ENCODE data around the gene RBM41. TPM values are rescaled to one million over a fixed set of nuclear protein-coding genes. Genes with fewer than 3 reads are reported as not detected.
"Not testable (repeated sequence)": the region's sequence is repeated elsewhere in the genome, so short reads cannot be mapped to it uniquely, and the experiment has no call there.

RBM41 gene
- polyA plus RNA-seq, result 10 to 100 TPM in 1 of 4 donors, 1 to 10 TPM in 3; 6.5 to 19.0 (median 8.3) TPM
- long read RNA-seq, donor 1, partial matches to known transcripts, result 0 of 1 reads
- long read RNA-seq, donor 1, other reads (novel, unspliced or antisense), result 0 of 1 reads
- long read RNA-seq, donor 2, partial matches to known transcripts, result 0 of 1 reads
- long read RNA-seq, donor 2, other reads (novel, unspliced or antisense), result 0 of 1 reads
- long read RNA-seq, donor 3, partial matches to known transcripts, result 0 of 1 reads
- long read RNA-seq, donor 3, other reads (novel, unspliced or antisense), result 0 of 1 reads
- long read RNA-seq, donor 4, result 0 reads
- long read RNA-seq, donor 5, result 0 reads
- long read RNA-seq, donor 6, partial matches to known transcripts, result 0 of 2 reads
- long read RNA-seq, donor 6, other reads (novel, unspliced or antisense), result 0 of 2 reads
- long read RNA-seq, donor 7, partial matches to known transcripts, result 7 of 7 reads
- long read RNA-seq, donor 7, other reads (novel, unspliced or antisense), result 0 of 7 reads
- long read RNA-seq, donor 8, result 0 reads
- long read RNA-seq, donor 9, result 0 reads
- long read RNA-seq, donor 10, result 0 reads

DNA sequence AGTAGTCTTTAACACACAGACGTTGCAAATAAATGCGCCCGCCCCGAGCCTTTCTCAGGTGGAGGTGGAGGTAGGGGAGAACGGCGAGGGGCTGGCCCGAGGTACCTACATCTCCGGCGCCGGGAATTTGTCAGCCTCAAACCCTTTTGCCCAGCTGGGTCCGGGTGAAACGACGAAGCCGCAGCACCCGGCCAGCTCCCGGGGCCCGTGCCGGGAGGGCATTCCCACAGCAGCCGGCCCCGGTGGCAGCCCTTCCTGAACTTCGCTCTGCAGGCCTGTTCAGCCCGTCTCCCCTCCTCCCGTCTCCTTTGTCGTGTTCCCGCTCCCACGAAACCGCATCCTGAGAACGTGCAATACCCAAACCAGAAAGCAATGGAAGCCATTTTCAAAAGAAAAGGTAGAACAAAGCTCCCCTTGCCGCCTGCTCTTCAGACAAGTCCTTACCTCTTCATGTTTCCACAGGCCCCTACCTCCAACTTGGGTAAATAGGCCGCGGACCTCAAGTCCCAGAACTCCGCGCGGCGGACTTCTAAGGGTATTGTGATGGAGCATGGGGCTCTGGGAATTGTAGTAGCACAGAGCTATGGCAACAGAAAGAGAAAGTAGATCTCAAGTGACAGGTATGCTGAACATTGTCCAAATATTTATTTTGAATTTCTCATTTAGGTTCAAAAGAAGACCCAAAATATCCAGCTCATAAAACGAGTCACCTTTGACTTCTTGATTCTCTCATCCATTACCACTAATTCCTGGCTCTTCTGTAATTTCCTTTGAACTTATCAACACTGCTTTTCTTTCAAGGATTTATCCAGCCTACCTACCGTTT, at the start of gene RBM41:
TSS of gene RBM41 (minus strand) at position 501 of the 826 bp plus-strand sequence. CDS start at position 452, 49 bp downstream.
- Histone ChIP-seq H3K4me3 (ENCODE audit: low read depth in 1 of 3, low read length in 3 of 3) (peak within 1 kb of the TSS; percentile 46 to 84 (median 61)), H3K27me3 (ENCODE audit: control insufficient read depth in 3 of 3, insufficient read depth in 3 of 3, low read length in 3 of 3) (no peaks in the 10 kb centered on the region), H3K27ac (ENCODE audit: low read depth in 1 of 3, low read length in 2 of 3) (peak within 1 kb of the TSS; percentile 60 to 79 (median 66)), H3K9me3 (ENCODE audit: control insufficient read depth in 2 of 2, insufficient read depth in 1 of 2, low read depth in 1 of 2, low read length in 1 of 2) (no peaks in the 10 kb centered on the region), H3K36me3 (ENCODE audit: control insufficient read depth in 3 of 3, insufficient read depth in 2 of 3, low read depth in 1 of 3, low read length in 3 of 3) (peaks cover under 1 to 4% (median 2%) of the 10 kb centered on the region in 3 donors), H3K4me1 (ENCODE audit: control insufficient read depth in 3 of 3, insufficient read depth in 2 of 3, low read depth in 1 of 3, low read length in 2 of 3) (no peaks in the 10 kb centered on the region)
- WGBS, 3 donors, result 0 to 27% (median 4%) methylated on average over 27 to 37 of the region's 37 CpGs
- FAIRE-seq (no peak), DNase-seq (peak; percentile 89 to 91)

DNA sequence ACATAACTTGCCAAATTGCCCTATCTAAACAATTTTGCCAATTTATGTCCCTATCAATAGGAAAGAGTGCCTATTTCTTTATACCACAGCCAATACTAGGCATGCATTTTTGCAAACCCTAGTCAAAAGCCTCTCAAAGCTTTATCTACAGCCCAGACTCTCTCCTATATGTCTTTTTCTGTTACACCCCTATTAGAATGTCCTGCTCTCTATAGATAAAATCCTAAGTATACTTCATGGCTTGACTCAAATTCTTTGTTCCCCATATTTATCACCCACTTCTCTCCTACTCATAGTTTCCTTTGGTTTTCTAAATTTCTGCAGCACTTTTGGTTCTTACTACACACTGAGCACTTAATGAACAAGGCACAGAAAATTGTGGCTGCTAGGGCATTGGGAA, 49.6 kb upstream of the RBM41 start:
- Histone ChIP-seq H3K4me3 (ENCODE audit: low read depth in 1 of 3, low read length in 3 of 3) (no peak overlapping the region), H3K27me3 (ENCODE audit: control insufficient read depth in 3 of 3, insufficient read depth in 3 of 3, low read length in 3 of 3) (no peaks in the 10 kb centered on the region), H3K36me3 (ENCODE audit: control insufficient read depth in 3 of 3, insufficient read depth in 2 of 3, low read depth in 1 of 3, low read length in 3 of 3) (no peaks in the 10 kb centered on the region), H3K27ac (ENCODE audit: low read depth in 1 of 3, low read length in 2 of 3) (no peak overlapping the region), H3K4me1 (ENCODE audit: control insufficient read depth in 3 of 3, insufficient read depth in 2 of 3, low read depth in 1 of 3, low read length in 2 of 3) (no peaks in the 10 kb centered on the region), H3K9me3 (ENCODE audit: control insufficient read depth in 2 of 2, insufficient read depth in 1 of 2, low read depth in 1 of 2, low read length in 1 of 2) (no peaks in the 10 kb centered on the region)
- no peak for DNase-seq
- no peak for FAIRE-seq

DNA sequence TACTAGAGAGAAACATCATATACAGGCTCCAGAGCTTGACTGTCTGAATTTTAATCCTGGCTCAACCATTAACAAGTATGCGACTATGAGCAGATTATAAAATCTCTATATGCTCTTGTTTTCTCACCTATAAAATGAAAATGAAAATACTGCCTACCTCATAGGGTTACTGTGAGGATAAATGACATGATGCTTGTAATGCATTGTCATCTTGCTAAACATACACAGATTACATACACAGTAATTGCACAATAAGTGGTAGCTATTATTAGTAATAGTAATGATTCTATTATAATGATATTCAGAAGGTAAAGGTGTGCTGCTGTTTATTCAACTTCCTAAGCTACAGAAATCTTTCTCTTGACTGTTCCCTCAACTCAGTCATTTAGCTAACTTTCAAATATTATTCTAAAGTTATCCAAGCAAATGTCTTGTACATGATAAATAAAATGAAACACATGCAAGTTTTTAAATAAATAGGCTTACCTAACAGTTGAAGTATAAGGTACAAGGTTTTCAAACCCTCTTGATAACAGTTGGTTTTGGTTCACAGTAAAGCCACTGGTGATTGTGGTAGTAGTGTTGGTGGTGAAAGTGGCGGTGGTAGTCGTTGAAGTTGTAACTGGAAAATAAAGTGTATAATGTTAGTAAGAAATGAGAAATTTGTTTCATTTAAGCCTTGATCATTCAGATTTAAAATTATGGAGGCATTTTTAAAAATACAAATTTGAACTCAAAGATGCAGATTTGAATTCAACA, 48.7 kb upstream of the RBM41 start:
- DNase-seq, result no peak
- H3K4me3 ChIP-seq (ENCODE audit: low read depth in 1 of 3, low read length in 3 of 3), result no peak overlapping the region
- no peaks in the 10 kb centered on the region for H3K9me3 ChIP-seq (ENCODE audit: control insufficient read depth in 2 of 2, insufficient read depth in 1 of 2, low read depth in 1 of 2, low read length in 1 of 2)
- WGBS, 3 donors, result 83 to 92% (median 91%) methylated on average over 3 of the region's 3 CpGs
- no peak overlapping the region for H3K27ac ChIP-seq (ENCODE audit: low read depth in 1 of 3, low read length in 2 of 3)
- H3K27me3 ChIP-seq (ENCODE audit: control insufficient read depth in 3 of 3, insufficient read depth in 3 of 3, low read length in 3 of 3), result no peaks in the 10 kb centered on the region
- no peak for FAIRE-seq
- H3K4me1 ChIP-seq (ENCODE audit: control insufficient read depth in 3 of 3, insufficient read depth in 2 of 3, low read depth in 1 of 3, low read length in 2 of 3), result no peaks in the 10 kb centered on the region
- no peaks in the 10 kb centered on the region for H3K36me3 ChIP-seq (ENCODE audit: control insufficient read depth in 3 of 3, insufficient read depth in 2 of 3, low read depth in 1 of 3, low read length in 3 of 3)

DNA sequence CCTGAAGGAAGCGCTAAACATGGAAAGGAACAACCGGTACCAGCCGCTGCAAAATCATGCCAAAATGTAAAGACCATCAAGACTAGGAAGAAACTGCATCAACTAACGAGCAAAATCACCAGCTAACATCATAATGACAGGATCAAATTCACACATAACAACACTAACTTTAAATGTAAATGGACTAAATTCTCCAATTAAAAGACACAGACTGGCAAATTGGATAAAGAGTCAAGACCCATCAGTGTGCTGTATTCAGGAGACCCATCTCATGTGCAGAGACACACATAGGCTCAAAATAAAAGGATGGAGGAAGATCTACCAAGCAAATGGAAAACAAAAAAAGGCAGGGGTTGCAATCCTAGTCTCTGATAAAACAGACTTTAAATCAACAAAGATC, 39.0 kb upstream of the RBM41 start:
- H3K27ac ChIP-seq (ENCODE audit: low read depth in 1 of 3, low read length in 2 of 3); DNase-seq; H3K36me3 ChIP-seq (ENCODE audit: control insufficient read depth in 3 of 3, insufficient read depth in 2 of 3, low read depth in 1 of 3, low read length in 3 of 3); FAIRE-seq; H3K27me3 ChIP-seq (ENCODE audit: control insufficient read depth in 3 of 3, insufficient read depth in 3 of 3, low read length in 3 of 3); H3K9me3 ChIP-seq (ENCODE audit: control insufficient read depth in 2 of 2, insufficient read depth in 1 of 2, low read depth in 1 of 2, low read length in 1 of 2); H3K4me1 ChIP-seq (ENCODE audit: control insufficient read depth in 3 of 3, insufficient read depth in 2 of 3, low read depth in 1 of 3, low read length in 2 of 3); H3K4me3 ChIP-seq (ENCODE audit: low read depth in 1 of 3, low read length in 3 of 3): not testable (repeated sequence)
- 81 to 100% (median 83%) methylated on average over 3 to 4 of the region's 4 CpGs for WGBS, 3 donors

DNA sequence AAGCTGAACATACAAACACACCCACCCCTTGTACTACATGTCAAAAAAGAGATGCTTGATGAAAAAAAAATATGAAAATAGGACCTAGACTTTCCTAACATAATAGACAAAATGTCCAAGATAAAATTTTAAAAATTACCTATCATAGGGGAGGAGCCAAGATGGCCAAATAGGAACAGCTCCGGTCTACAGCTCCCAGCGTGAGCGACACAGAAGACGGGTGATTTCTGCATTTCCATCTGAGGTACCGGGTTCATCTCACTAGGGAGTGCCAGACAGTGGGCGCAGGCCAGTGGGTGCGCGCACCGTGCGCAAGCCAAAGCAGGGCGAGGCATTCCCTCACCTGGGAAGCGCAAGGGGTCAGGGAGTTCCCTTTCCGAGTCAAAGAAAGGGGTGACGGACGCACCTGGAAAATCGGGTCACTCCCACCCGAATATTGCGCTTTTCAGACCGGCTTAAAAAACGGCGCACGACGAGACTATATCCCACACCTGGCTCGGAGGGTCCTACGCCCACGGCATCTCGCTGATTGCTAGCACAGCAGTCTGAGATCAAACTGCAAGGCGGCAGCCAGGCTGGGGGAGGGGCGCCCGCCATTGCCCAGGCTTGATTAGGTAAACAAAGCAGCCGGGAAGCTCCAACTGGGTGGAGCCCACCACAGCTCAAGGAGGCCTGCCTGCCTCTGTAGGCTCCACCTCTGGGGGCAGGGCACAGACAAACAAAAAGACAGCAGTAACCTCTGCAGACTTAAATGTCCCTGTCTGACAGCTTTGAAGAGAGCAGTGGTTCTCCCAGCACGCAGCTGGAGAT, 37.2 kb upstream of the RBM41 start:
- not testable (repeated sequence) for H3K4me1 ChIP-seq (ENCODE audit: control insufficient read depth in 3 of 3, insufficient read depth in 2 of 3, low read depth in 1 of 3, low read length in 2 of 3); H3K27me3 ChIP-seq (ENCODE audit: control insufficient read depth in 3 of 3, insufficient read depth in 3 of 3, low read length in 3 of 3); H3K9me3 ChIP-seq (ENCODE audit: control insufficient read depth in 2 of 2, insufficient read depth in 1 of 2, low read depth in 1 of 2, low read length in 1 of 2); H3K27ac ChIP-seq (ENCODE audit: low read depth in 1 of 3, low read length in 2 of 3); H3K36me3 ChIP-seq (ENCODE audit: control insufficient read depth in 3 of 3, insufficient read depth in 2 of 3, low read depth in 1 of 3, low read length in 3 of 3); FAIRE-seq; DNase-seq
- WGBS, 3 donors, result 30 to 53% (median 43%) methylated on average over 9 to 30 of the region's 32 CpGs
- H3K4me3 ChIP-seq (ENCODE audit: low read depth in 1 of 3, low read length in 3 of 3), result peak overlapping the region in 1 of 3 donors; percentile 12

DNA sequence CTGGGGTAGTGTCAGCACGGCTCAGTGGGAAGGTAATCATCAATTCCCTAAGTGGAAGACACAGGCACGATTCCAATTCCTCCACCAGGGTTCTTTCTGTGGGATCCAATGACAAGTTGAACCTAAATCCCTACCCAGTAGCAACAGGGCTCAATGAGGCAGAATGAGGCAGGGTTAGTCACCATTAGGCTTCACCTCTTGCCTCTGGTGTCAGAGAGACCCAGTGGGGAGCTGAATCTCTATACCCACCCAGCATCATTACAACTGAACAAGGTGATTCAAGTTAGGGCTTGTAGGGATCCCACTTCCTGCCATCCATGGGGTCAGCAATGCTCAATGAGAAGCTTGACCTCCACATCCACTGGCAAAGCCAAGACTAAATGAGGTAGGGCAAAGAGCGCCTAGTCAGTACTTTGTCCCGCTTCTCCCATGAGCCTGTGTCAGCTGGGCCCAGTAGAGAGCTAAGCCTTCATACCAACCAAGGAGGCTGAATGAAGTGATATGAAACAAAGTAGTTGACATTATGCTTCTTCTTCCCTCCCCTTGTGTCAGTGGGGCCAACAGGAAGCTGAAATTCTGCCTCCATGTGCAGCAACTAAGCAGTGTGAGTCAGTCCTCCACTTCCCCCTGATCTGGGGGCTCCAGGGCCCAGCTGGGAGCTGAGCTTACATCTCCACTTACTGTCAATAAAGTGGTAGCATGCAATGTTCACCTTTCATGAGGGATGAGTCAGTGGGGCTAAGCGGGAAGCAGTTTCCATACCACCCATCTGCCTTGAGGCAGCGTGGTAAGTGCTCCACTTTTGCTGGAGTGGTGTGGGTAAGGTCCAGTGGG, 36.4 kb upstream of the RBM41 start:
- H3K9me3 ChIP-seq (ENCODE audit: control insufficient read depth in 2 of 2, insufficient read depth in 1 of 2, low read depth in 1 of 2, low read length in 1 of 2), result no peaks in the 10 kb centered on the region
- DNase-seq, result peak in 1 of 2 donors; percentile 2
- no peak for FAIRE-seq
- no peaks in the 10 kb centered on the region for H3K4me1 ChIP-seq (ENCODE audit: control insufficient read depth in 3 of 3, insufficient read depth in 2 of 3, low read depth in 1 of 3, low read length in 2 of 3)
- H3K36me3 ChIP-seq (ENCODE audit: control insufficient read depth in 3 of 3, insufficient read depth in 2 of 3, low read depth in 1 of 3, low read length in 3 of 3), result no peaks in the 10 kb centered on the region
- WGBS, 3 donors, result 72 to 90% (median 84%) methylated on average over 6 of the region's 6 CpGs
- H3K4me3 ChIP-seq (ENCODE audit: low read depth in 1 of 3, low read length in 3 of 3), result no peak overlapping the region
- no peak overlapping the region for H3K27ac ChIP-seq (ENCODE audit: low read depth in 1 of 3, low read length in 2 of 3)
- H3K27me3 ChIP-seq (ENCODE audit: control insufficient read depth in 3 of 3, insufficient read depth in 3 of 3, low read length in 3 of 3), result no peaks in the 10 kb centered on the region

DNA sequence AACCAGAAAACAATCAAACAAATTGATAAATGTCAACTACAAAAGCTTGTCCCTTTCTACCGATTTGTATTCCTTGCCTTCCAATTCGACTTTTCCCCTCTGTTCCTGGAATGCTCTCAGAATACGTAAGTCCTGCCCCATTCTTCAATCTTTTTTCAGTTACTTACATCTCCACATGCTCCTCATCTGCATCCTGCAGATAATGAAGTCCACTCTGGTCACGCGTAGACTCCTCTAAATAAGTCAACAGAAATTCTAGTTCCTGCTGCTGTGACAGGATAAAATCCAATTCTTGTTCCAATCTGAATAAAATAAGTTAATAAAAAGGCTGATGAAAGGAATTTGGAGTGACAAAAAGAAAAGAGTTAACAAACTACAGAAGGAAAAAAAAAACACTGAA, 34.4 kb upstream of the RBM41 start:
- DNase-seq (no peak), FAIRE-seq (no peak)
- Histone ChIP-seq H3K36me3 (ENCODE audit: control insufficient read depth in 3 of 3, insufficient read depth in 2 of 3, low read depth in 1 of 3, low read length in 3 of 3) (no peaks in the 10 kb centered on the region), H3K27ac (ENCODE audit: low read depth in 1 of 3, low read length in 2 of 3) (no peak overlapping the region), H3K4me3 (ENCODE audit: low read depth in 1 of 3, low read length in 3 of 3) (no peak overlapping the region), H3K9me3 (ENCODE audit: control insufficient read depth in 2 of 2, insufficient read depth in 1 of 2, low read depth in 1 of 2, low read length in 1 of 2) (no peaks in the 10 kb centered on the region), H3K27me3 (ENCODE audit: control insufficient read depth in 3 of 3, insufficient read depth in 3 of 3, low read length in 3 of 3) (no peaks in the 10 kb centered on the region), H3K4me1 (ENCODE audit: control insufficient read depth in 3 of 3, insufficient read depth in 2 of 3, low read depth in 1 of 3, low read length in 2 of 3) (no peaks in the 10 kb centered on the region)
- WGBS, 3 donors, result 74 to 96% (median 90%) methylated on average over 5 of the region's 5 CpGs

All from small intestine (tissue), 16 donors.